ENCODE measurements around the gene SCARF1. TPM values are rescaled to one million over a fixed set of nuclear protein-coding genes. Genes with fewer than 3 reads are reported as not detected.

SCARF1 gene
- total RNA-seq, 1 experiment from 2014 or later, result 0.73 TPM

DNA sequence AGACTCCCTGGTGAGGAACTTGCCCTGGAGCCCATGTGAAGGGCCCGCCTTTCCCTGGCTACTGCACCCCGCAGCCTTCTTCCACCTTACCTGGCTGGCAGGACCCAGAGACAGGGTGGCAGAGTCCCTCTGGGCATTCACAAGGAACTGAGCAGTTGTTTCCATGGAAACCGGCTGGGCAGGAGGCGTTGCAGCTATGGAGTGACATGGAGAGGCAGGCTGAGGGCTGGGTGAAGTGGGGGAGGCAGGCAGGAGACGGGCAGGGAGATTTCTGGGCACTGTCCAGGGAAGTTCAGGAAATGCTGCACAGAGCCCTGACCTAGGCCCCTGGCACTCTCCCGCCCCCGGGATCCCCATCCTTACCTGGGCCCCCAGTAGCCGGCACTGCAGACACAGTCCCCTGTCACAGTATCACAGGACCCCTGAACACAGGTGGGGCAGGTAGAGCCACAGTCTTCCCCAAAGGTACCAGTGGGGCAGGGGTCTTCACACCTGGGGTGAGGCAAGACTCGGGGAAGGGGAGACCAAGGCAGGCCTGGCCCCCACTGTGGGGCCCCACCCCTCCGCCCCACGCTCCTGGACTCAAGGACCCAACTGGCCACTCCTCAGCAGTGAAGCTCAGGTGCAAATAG, 5.9 kb downstream of the SCARF1 start:
- Histone ChIP-seq H3K4me1 (ENCODE audit: insufficient read depth, low read length) (peaks cover 9% of the 10 kb centered on the region), H3F3A (ENCODE audit: low read length, unreplicated experiment) (no peaks in the 10 kb centered on the region), H3K4me3 (ENCODE audit: low read length) (no peak overlapping the region), H2AFZ (ENCODE audit: low read length) (no peak overlapping the region), H3K9me3 (ENCODE audit: low read length) (no peaks in the 10 kb centered on the region), H3K9ac (ENCODE audit: low read length) (no peak overlapping the region), H3K4me2 (ENCODE audit: low read length) (no peak overlapping the region), H3K36me3 (ENCODE audit: low read depth, low read length) (no peaks in the 10 kb centered on the region), H4K20me1 (ENCODE audit: low read length) (no peaks in the 10 kb centered on the region), H3K79me2 (ENCODE audit: low read length) (no peaks in the 10 kb centered on the region), H3K9me2 (replicated peaks; ENCODE audit: low read length) (no peaks in the 10 kb centered on the region), H3K27ac (ENCODE audit: low read length) (no peak overlapping the region), H3K27me3 (ENCODE audit: low read length) (no peaks in the 10 kb centered on the region)
- no TSS peak for BruUV-seq (replicated peaks)
- ATAC-seq (no peak), DNase-seq (no peak)
- intact Hi-C loops (cut with micrococcal nuclease), result no loop called here
- TF ChIP-seq EZH2phosphoT487 (IDR thresholded peaks at IDR 0.05; ENCODE audit: borderline replicate concordance, low read length) (no peak), EZH2 (IDR thresholded peaks at IDR 0.05; ENCODE audit: low read length, unreplicated experiment) (no peak)
- TF ChIP-seq, protein P1, sequence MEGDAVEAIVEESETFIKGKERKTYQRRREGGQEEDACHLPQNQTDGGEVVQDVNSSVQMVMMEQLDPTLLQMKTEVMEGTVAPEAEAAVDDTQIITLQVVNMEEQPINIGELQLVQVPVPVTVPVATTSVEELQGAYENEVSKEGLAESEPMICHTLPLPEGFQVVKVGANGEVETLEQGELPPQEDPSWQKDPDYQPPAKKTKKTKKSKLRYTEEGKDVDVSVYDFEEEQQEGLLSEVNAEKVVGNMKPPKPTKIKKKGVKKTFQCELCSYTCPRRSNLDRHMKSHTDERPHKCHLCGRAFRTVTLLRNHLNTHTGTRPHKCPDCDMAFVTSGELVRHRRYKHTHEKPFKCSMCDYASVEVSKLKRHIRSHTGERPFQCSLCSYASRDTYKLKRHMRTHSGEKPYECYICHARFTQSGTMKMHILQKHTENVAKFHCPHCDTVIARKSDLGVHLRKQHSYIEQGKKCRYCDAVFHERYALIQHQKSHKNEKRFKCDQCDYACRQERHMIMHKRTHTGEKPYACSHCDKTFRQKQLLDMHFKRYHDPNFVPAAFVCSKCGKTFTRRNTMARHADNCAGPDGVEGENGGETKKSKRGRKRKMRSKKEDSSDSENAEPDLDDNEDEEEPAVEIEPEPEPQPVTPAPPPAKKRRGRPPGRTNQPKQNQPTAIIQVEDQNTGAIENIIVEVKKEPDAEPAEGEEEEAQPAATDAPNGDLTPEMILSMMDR (conservative IDR thresholded peaks at IDR 0.05; ENCODE audit: low read depth, low read length), result no peak
- ChIA-PET CTCF (no interaction called here), POLR2A (ENCODE audit: unreplicated experiment) (no interaction called here)

DNA sequence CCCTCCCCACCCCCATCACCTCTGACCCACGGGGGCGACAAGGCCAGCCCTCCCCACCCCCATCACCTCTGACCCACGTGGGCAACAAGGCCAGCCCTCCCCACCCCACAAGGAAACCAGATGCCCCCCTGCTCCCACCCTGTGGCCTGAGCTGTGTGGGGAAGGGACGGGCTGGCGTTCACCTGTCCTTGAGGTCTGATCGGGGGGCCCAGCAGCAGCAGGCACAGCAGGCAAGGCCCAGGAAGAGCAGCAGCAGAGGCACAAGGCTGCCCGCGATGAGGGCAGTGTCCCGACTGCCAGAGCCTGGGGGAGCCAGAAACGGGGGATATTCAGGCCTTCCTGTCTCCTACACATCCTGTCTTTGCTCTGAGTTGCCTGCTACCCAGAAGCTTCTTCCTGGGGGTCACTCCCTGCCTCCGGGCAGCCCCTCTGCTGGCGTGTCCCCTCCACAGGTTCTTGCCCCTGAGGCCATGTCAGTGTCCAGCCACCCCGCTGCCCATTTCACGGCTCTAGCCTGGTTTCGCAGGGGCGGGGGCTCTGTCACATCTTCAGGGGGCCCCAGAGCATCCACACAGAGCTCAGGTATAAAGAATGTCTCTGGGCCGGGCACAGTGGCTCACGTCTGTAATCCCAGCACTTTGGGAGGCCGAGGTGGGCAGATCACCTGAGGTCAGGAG, 6.8 kb downstream of the SCARF1 start:
- POLR2A ChIA-PET (ENCODE audit: unreplicated experiment), result no interaction called here
- no peak overlapping the region for H2AFZ ChIP-seq (ENCODE audit: low read length)
- intact Hi-C loops (cut with micrococcal nuclease), result no loop called here
- H4K20me1 ChIP-seq (ENCODE audit: low read length), result no peaks in the 10 kb centered on the region
- no peak overlapping the region for H3K9ac ChIP-seq (ENCODE audit: low read length)
- no peaks in the 10 kb centered on the region for H3K79me2 ChIP-seq (ENCODE audit: low read length)
- TF ChIP-seq, protein P1 (conservative IDR thresholded peaks at IDR 0.05; ENCODE audit: low read depth, low read length), result no peak
- H3K27me3 ChIP-seq (ENCODE audit: low read length), result no peaks in the 10 kb centered on the region
- H3K9me2 ChIP-seq (replicated peaks; ENCODE audit: low read length), result no peaks in the 10 kb centered on the region
- CTCF ChIA-PET, result no interaction called here
- ATAC-seq, result no peak
- no peaks in the 10 kb centered on the region for H3F3A ChIP-seq (ENCODE audit: low read length, unreplicated experiment)
- no peak overlapping the region for H3K4me2 ChIP-seq (ENCODE audit: low read length)
- peaks cover under 1% of the 10 kb centered on the region; the same call in 1 of the 2 replicates for H3K4me1 ChIP-seq (ENCODE audit: insufficient read depth, low read length)
- BruUV-seq (replicated peaks), result no TSS peak
- H3K9me3 ChIP-seq (ENCODE audit: low read length), result no peaks in the 10 kb centered on the region
- H3K36me3 ChIP-seq (ENCODE audit: low read depth, low read length), result no peaks in the 10 kb centered on the region
- no peak overlapping the region for H3K4me3 ChIP-seq (ENCODE audit: low read length)
- H3K27ac ChIP-seq (ENCODE audit: low read length), result no peak overlapping the region
- DNase-seq, result no peak

DNA sequence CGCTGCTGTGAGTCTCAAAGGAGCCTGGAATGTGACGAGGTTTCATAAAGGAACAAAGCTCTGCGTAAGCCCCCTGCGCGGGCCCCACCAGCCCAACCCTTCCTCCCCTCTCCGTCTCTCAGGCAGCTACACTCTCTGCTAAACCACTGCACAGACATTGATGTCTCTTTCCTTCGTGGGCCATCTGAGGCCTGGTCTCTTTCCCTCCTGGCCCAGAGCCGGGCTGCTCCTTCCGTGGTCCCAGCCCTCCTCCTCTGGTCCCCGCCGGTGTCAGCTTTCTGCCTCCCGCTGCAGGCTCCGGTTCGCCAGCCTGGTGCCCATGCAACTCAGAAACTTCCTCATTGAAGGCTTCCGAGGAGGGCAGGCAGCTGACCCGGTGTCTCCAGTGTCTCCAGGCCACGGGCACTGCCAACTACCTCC, 7.4 kb downstream of the SCARF1 start:
- no TSS peak for BruUV-seq (replicated peaks)
- no peak overlapping the region for H3K4me2 ChIP-seq (ENCODE audit: low read length)
- H4K20me1 ChIP-seq (ENCODE audit: low read length), result no peaks in the 10 kb centered on the region
- H3K36me3 ChIP-seq (ENCODE audit: low read depth, low read length), result no peaks in the 10 kb centered on the region
- intact Hi-C loops (cut with micrococcal nuclease), result no loop called here
- H3K4me1 ChIP-seq (ENCODE audit: insufficient read depth, low read length), result no peaks in the 10 kb centered on the region
- H3K27me3 ChIP-seq (ENCODE audit: low read length), result no peaks in the 10 kb centered on the region
- no peaks in the 10 kb centered on the region for H3K9me3 ChIP-seq (ENCODE audit: low read length)
- ATAC-seq, result no peak
- ChIA-PET POLR2A (ENCODE audit: unreplicated experiment) (no interaction called here), CTCF (no interaction called here)
- H3K9ac ChIP-seq (ENCODE audit: low read length), result no peak overlapping the region
- TF ChIP-seq, protein P1 (conservative IDR thresholded peaks at IDR 0.05; ENCODE audit: low read depth, low read length), result no peak
- no peak for TF ChIP-seq EZH2phosphoT487 (IDR thresholded peaks at IDR 0.05; ENCODE audit: borderline replicate concordance, low read length)
- no peak for TF ChIP-seq EZH2 (IDR thresholded peaks at IDR 0.05; ENCODE audit: low read length, unreplicated experiment)
- no peak overlapping the region for H3K4me3 ChIP-seq (ENCODE audit: low read length)
- H3K9me2 ChIP-seq (replicated peaks; ENCODE audit: low read length), result no peaks in the 10 kb centered on the region
- no peak for DNase-seq
- H3K27ac ChIP-seq (ENCODE audit: low read length), result no peak overlapping the region
- H2AFZ ChIP-seq (ENCODE audit: low read length), result no peak overlapping the region
- no peaks in the 10 kb centered on the region for H3F3A ChIP-seq (ENCODE audit: low read length, unreplicated experiment)
- no peaks in the 10 kb centered on the region for H3K79me2 ChIP-seq (ENCODE audit: low read length)
